Hematopoietic multipotent progenitor cell treated with erythropoietin and hydrocortisone succinate and interleukin-3 and kit ligand, for 17 days (in vitro differentiated cells): ENCODE measurements around the gene TJP3.

Experiments used
- DNase-seq: peaks from one replicate; pipeline ENCODE4 v3.0.0-alpha.2; 2015; ENCODE audit warnings: low spot score

Gene TJP3

GRCh38 chr19:3671680-3672574, 36.3 kb upstream of the TJP3 start:
- no peak for DNase-seq

- no peak for DNase-seq
Measured at GRCh38 chr19:3672575-3672948, 35.6 kb upstream of the TJP3 start.

- DNase-seq: no peak
Measured at GRCh38 chr19:3672993-3673392, 35.2 kb upstream of the TJP3 start.

- DNase-seq: no peak
Measured at GRCh38 chr19:3673506-3674439, 34.4 kb upstream of the TJP3 start.

- DNase-seq: no peak
Measured at GRCh38 chr19:3674784-3675543, 33.2 kb upstream of the TJP3 start.

GRCh38 chr19:3678188-3678587, 30.0 kb upstream of the TJP3 start:
- DNase-seq: no peak

GRCh38 chr19:3679138-3679537, 29.0 kb upstream of the TJP3 start:
- no peak for DNase-seq

- DNase-seq: no peak
Measured at GRCh38 chr19:3679581-3679980, 28.6 kb upstream of the TJP3 start.

GRCh38 chr19:3680939-3681338, 27.2 kb upstream of the TJP3 start:
- no peak for DNase-seq

- DNase-seq: no peak
Measured at GRCh38 chr19:3682286-3682685, 25.9 kb upstream of the TJP3 start.

- DNase-seq: no peak
Measured at GRCh38 chr19:3682741-3683404, 25.3 kb upstream of the TJP3 start.

GRCh38 chr19:3683405-3684053, 24.7 kb upstream of the TJP3 start:
- no peak for DNase-seq

GRCh38 chr19:3684054-3684816, 23.9 kb upstream of the TJP3 start:
- DNase-seq: no peak

GRCh38 chr19:3684817-3685410, 23.3 kb upstream of the TJP3 start:
- no peak for DNase-seq

- no peak for DNase-seq
Measured at GRCh38 chr19:3687393-3687773, 20.8 kb upstream of the TJP3 start.

GRCh38 chr19:3687774-3688706, 20.1 kb upstream of the TJP3 start:
- no peak for DNase-seq

- no peak for DNase-seq
Measured at GRCh38 chr19:3690551-3691371, 17.4 kb upstream of the TJP3 start.

GRCh38 chr19:3691372-3691716, 16.8 kb upstream of the TJP3 start:
- no peak for DNase-seq
